Transverse colon (tissue), 4 donors: ENCODE data around the gene ZC3H13. TPM values are rescaled to one million over a fixed set of nuclear protein-coding genes. Genes with fewer than 3 reads are reported as not detected.

Experiments used
- DNase-seq: peaks from one replicate; pipeline ENCODE4 v3.0.0-alpha.2; 2019
- H3K27ac ChIP-seq, 4 donors: fragments of 200-600 bp; sonication (generic); 2 replicates each; pipeline ENCODE4 v1.5.1; 2016 to 2018; ENCODE audit warnings: inconsistent platforms in 4 of 4
- H3K27me3 ChIP-seq: fragments of 200-600 bp; sonication (generic); 2 replicates; pipeline ENCODE4 v1.5.1; 2017; ENCODE audit warnings: inconsistent platforms
- H3K36me3 ChIP-seq, 4 donors: fragments of 200-600 bp; sonication (generic); 2 replicates each; pipeline ENCODE4 v1.5.1; 2017 to 2019; ENCODE audit warnings: inconsistent platforms in 4 of 4
- H3K4me1 ChIP-seq, 4 donors: fragments of 200-600 bp; sonication (generic); 2 replicates each; pipeline ENCODE4 v1.5.1; 2017 to 2020; ENCODE audit warnings: inconsistent platforms in 4 of 4
- H3K4me3 ChIP-seq, 4 donors: fragments of 200-600 bp; sonication (generic); 1 replicate in 1 of 4; 2 replicates in 3 of 4; pipeline versions ENCODE4 v1.5.1 to v1.6.1; 2017 to 2019; ENCODE audit warnings: inconsistent platforms in 4 of 4
- H3K9me3 ChIP-seq, 2 donors: fragments of 200-600 bp; sonication (generic); 2 replicates each; pipeline ENCODE4 v1.5.1; 2017 to 2019; ENCODE audit warnings: inconsistent platforms in 2 of 2
- EP300 ChIP-seq: sonication (generic); formaldehyde crosslinking; IDR thresholded peaks from one replicate; pipeline ENCODE4 v1.6.1; 2017; ENCODE audit warnings: antibody characterized with exemption, low read depth
- POLR2A ChIP-seq: fragments of 450-650 bp; IDR thresholded peaks from one replicate; pipeline ENCODE4 v1.6.1; 2016; ENCODE audit warnings: antibody characterized with exemption, mild to moderate bottlenecking, moderate library complexity
- POLR2AphosphoS5 ChIP-seq, 3 donors: sonication (generic); formaldehyde crosslinking; IDR thresholded peaks; one replicate each; pipeline ENCODE4 v1.6.1; 2016; ENCODE audit warnings: antibody characterized with exemption in 3 of 3
- WGBS, 2 donors: methylation state at CpG; one replicate each; pipeline ENCODE4 v1.1.5; 2018; ENCODE audit warnings: low coverage in 1 of 2; 5-methylcytosine and 5-hydroxymethylcytosine counted together
- in situ Hi-C, 4 donors: fragments of 200-750 bp; cut with MboI; loops; one replicate each; pipeline versions ENCODE4 v1.15.0 to v1.15.1; 2017; ENCODE audit warnings: low sequenced_read_pairs in 3 of 4, low pct_ligation_motif_present in 1 of 4, low pct_unique_long_range_greater_than_20kb in 1 of 4
- intact Hi-C: fragments of 100-400 bp; cut with DNase I; formaldehyde crosslinking; loops from one replicate; pipeline ENCODE4 v1.15.1; 2023; ENCODE audit warnings: low total_unique reads
- total RNA-seq, 4 donors: library from RNA; depleted of rRNA; stranded (reverse); fragments of >200 nt; gene quantifications; one replicate each; pipeline ENCODE4 v1.1.0, GENCODE V29; 2016
- TF ChIP-seq, protein P1 (sequence below), 5 experiments: fragments of 200-600 bp in 3 of 5; fragments of 450-650 bp in 2 of 5; sonication (generic) in 3 of 5; IDR thresholded peaks; 1 replicate in 2 of 5; 2 replicates in 3 of 5; pipeline ENCODE4 v1.5.1; 2016 to 2017; ENCODE audit warnings: antibody characterized with exemption in 5 of 5, inconsistent platforms in 3 of 5, mild to moderate bottlenecking in 2 of 5, moderate library complexity in 1 of 5

The ZC3H13 gene
- total RNA-seq, 4 donors from 2014 or later = 14.2 to 67.5 (median 23.7) TPM

DNA sequence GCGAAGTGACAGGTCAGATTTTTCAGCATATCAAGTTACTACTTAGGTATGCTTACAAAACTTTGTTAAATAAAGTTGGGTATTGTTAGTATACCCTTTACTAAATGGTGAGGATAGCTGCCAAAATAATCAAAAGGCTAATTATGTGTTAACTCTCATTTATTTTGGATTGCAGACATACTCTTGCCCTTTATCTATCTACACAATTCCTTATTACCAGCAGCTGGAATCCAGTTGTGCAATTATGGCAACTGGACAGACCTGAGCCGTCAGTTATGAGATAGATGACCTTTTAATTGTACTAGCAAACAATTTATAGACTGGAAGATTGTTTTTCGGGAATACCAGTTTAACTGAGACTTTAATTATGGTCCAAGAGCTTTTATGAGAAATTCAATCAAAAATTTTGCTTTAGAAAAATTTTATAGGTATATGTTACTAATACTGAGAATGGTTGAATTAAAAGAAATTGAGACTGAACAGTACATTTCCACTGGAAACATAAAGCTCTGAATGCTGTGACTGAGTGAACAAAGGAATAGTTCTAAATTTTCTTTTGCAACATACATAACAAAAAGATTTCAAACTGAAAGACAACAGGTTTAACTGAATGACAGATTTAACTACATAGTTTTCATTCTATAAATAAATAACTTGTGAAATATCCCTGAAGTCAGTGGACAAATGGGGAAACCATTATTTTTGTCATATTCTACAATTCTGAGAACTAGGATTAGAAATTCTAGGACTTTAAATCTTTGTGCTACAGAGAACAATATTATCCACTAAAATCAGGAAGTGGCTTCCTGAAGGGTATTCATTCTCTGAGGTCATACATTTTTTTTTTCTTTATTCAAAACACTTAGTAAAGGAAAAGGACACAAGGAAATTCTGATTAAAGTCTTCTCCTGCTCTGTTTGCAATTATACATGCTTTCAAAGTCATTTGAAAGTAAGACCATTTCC is 97.4 kb downstream of the ZC3H13 start:
- no peak for TF ChIP-seq EP300
- DNase-seq = no peak
- no peak overlapping the region for H3K27ac ChIP-seq
- WGBS, 2 donors = 83 to 91% methylated on average over 3 of the region's 3 CpGs
- no peaks in the 10 kb centered on the region for H3K4me1 ChIP-seq
- in situ Hi-C loops = no loop called here
- H3K9me3 ChIP-seq = no peaks in the 10 kb centered on the region
- no peak overlapping the region for H3K4me3 ChIP-seq
- H3K36me3 ChIP-seq = peaks cover 0 to 30% (median 7%) of the 10 kb centered on the region in 4 donors
- intact Hi-C loops = no loop called here
- no peaks in the 10 kb centered on the region for H3K27me3 ChIP-seq

DNA sequence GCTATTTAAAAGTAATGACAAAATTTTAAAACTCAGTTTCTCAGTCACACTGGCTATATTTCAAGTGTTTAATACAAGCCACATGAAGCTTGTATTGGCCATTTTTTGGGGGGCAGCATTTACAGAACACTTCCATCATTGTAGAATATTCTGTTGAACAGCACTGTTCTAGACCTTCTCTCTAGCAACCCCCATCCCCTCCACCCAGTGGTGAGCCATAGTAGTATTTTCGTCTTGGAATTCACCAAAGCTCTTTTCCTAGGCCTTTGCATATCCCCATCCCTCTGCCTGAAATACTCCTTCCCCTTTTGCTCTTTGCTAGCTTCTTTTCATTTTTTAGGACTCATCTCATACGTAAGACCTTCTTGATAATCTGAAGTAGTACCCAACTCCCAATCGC is 99.5 kb downstream of the ZC3H13 start:
- Histone ChIP-seq H3K27me3 (no peaks in the 10 kb centered on the region), H3K9me3 (no peaks in the 10 kb centered on the region), H3K36me3 (peaks cover 0 to 17% (median 6%) of the 10 kb centered on the region in 4 donors), H3K4me1 (no peaks in the 10 kb centered on the region), H3K4me3 (no peak overlapping the region), H3K27ac (no peak overlapping the region)
- TF ChIP-seq EP300 (no peak), POLR2A (no peak), POLR2AphosphoS5 (IDR thresholded peaks at IDR 0.05) (no peak)
- TF ChIP-seq, protein P1, sequence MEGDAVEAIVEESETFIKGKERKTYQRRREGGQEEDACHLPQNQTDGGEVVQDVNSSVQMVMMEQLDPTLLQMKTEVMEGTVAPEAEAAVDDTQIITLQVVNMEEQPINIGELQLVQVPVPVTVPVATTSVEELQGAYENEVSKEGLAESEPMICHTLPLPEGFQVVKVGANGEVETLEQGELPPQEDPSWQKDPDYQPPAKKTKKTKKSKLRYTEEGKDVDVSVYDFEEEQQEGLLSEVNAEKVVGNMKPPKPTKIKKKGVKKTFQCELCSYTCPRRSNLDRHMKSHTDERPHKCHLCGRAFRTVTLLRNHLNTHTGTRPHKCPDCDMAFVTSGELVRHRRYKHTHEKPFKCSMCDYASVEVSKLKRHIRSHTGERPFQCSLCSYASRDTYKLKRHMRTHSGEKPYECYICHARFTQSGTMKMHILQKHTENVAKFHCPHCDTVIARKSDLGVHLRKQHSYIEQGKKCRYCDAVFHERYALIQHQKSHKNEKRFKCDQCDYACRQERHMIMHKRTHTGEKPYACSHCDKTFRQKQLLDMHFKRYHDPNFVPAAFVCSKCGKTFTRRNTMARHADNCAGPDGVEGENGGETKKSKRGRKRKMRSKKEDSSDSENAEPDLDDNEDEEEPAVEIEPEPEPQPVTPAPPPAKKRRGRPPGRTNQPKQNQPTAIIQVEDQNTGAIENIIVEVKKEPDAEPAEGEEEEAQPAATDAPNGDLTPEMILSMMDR (IDR thresholded peaks at IDR 0.05) = no peak
- 94 to 95% methylated on average over 3 of the region's 3 CpGs for WGBS, 2 donors
- DNase-seq = no peak
- intact Hi-C loops = no loop called here
- in situ Hi-C loops = no loop called here

DNA sequence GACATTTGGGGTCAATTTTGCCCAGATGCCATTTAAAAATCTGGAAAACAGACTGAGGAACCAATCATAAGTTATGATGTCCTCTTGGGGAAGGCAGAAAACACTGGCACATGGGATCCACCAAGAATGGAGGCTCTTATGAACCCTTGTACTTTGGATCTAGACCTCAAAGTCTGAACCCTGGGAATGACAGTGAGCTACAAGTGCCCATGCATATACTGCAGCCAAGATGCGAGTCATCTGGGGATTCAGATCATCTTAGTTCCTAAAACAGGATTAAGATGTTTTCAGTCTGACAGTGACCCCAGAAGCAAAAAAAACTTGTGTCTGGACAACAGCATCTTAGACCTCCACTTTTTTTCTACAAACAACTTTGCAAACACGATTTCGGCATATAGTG is 100.8 kb downstream of the ZC3H13 start:
- no peak overlapping the region for H3K27ac ChIP-seq
- no peaks in the 10 kb centered on the region for H3K9me3 ChIP-seq
- H3K4me3 ChIP-seq = no peak overlapping the region
- in situ Hi-C loops (no loop called here), intact Hi-C loops (no loop called here)
- TF ChIP-seq, protein P1 (IDR thresholded peaks at IDR 0.05) = no peak
- TF ChIP-seq POLR2AphosphoS5 (IDR thresholded peaks at IDR 0.05) (no peak), POLR2A (no peak), EP300 (no peak)
- 92 to 100% methylated on average over 3 of the region's 3 CpGs for WGBS, 2 donors
- H3K36me3 ChIP-seq = peaks cover 0 to 4% (median 2%) of the 10 kb centered on the region in 4 donors
- no peak for DNase-seq
- no peaks in the 10 kb centered on the region for H3K27me3 ChIP-seq
- no peaks in the 10 kb centered on the region for H3K4me1 ChIP-seq

- Histone ChIP-seq H3K36me3 (no peaks in the 10 kb centered on the region), H3K4me1 (no peaks in the 10 kb centered on the region), H3K27me3 (no peaks in the 10 kb centered on the region), H3K9me3 (no peaks in the 10 kb centered on the region), H3K27ac (no peak overlapping the region), H3K4me3 (no peak overlapping the region)
- no peak for DNase-seq
- in situ Hi-C loops (no loop called here), intact Hi-C loops (no loop called here)
- TF ChIP-seq EP300 = no peak
- TF ChIP-seq, protein P1 (IDR thresholded peaks at IDR 0.05) = no peak
- TF ChIP-seq POLR2A = no peak
- no peak for TF ChIP-seq POLR2AphosphoS5 (IDR thresholded peaks at IDR 0.05)
These were observed 101.4 kb downstream of the ZC3H13 start for GRCh38 chr13:45951166-45951565.
